WERI-Rb-1 (cell line): ENCODE measurements around the gene FBXO38.

Source experiments
- DNase-seq: peaks from one replicate; pipeline ENCODE4 v3.0.0-alpha.2; 2020
- H3K27ac ChIP-seq: fragments of 250-450 bp; sonication (Bioruptor Pico); 2 replicates; pipeline ENCODE4 v1.5.1; 2020; ENCODE audit warnings: mild to moderate bottlenecking, moderate library complexity
- H3K27me3 ChIP-seq: fragments of 250-450 bp; sonication (Bioruptor Pico); 2 replicates; pipeline ENCODE4 v1.5.1; 2021; ENCODE audit warnings: mild to moderate bottlenecking, low read depth, moderate library complexity; ENCODE audit not compliant: insufficient read depth, severe bottlenecking
- H3K36me3 ChIP-seq: fragments of 250-450 bp; sonication (Bioruptor Pico); 2 replicates; pipeline ENCODE4 v1.5.1; 2020; ENCODE audit warnings: mild to moderate bottlenecking, moderate library complexity
- H3K4me3 ChIP-seq: 2 replicates; pipeline ENCODE4 v1.5.1; 2011; ENCODE audit warnings: low read depth, mild to moderate bottlenecking, control low read depth, low read length
- H3K9me3 ChIP-seq: fragments of 250-450 bp; sonication (Bioruptor Pico); 2 replicates; pipeline ENCODE4 v1.5.1; 2021; ENCODE audit warnings: mild to moderate bottlenecking, moderate library complexity; ENCODE audit not compliant: severe bottlenecking
- TF ChIP-seq, protein P1 (sequence below): IDR thresholded peaks from 2 replicates; pipeline ENCODE4 v1.5.1; 2011; ENCODE audit warnings: low read depth, mild to moderate bottlenecking, control low read depth, inconsistent platforms, low read length

The FBXO38 gene

DNA sequence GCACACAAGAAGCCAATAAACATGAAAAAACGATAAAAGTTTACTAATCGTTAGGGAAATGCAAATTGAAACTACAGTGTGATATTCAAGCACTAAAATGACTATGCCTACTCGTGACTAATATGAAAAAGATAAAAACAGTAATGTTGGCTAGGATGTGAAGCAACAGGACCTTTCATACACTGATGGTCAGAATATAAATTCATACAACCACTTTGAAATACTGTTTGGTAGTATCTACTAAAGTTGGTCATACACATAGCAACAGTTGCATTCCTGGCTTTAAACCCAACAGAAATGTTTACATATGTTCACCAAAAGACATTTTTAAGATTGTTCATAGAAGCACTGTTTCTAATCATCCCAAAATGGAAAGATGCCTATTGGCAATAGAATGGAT is 24.3 kb downstream of the FBXO38 start:
- no peak overlapping the region for H3K4me3 ChIP-seq
- TF ChIP-seq, protein P1, sequence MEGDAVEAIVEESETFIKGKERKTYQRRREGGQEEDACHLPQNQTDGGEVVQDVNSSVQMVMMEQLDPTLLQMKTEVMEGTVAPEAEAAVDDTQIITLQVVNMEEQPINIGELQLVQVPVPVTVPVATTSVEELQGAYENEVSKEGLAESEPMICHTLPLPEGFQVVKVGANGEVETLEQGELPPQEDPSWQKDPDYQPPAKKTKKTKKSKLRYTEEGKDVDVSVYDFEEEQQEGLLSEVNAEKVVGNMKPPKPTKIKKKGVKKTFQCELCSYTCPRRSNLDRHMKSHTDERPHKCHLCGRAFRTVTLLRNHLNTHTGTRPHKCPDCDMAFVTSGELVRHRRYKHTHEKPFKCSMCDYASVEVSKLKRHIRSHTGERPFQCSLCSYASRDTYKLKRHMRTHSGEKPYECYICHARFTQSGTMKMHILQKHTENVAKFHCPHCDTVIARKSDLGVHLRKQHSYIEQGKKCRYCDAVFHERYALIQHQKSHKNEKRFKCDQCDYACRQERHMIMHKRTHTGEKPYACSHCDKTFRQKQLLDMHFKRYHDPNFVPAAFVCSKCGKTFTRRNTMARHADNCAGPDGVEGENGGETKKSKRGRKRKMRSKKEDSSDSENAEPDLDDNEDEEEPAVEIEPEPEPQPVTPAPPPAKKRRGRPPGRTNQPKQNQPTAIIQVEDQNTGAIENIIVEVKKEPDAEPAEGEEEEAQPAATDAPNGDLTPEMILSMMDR, result no peak
- no peak overlapping the region for H3K27ac ChIP-seq
- no peak for DNase-seq
- no peaks in the 10 kb centered on the region for H3K9me3 ChIP-seq
- H3K27me3 ChIP-seq, result no peaks in the 10 kb centered on the region
- H3K36me3 ChIP-seq, result peaks cover 73% of the 10 kb centered on the region

DNA sequence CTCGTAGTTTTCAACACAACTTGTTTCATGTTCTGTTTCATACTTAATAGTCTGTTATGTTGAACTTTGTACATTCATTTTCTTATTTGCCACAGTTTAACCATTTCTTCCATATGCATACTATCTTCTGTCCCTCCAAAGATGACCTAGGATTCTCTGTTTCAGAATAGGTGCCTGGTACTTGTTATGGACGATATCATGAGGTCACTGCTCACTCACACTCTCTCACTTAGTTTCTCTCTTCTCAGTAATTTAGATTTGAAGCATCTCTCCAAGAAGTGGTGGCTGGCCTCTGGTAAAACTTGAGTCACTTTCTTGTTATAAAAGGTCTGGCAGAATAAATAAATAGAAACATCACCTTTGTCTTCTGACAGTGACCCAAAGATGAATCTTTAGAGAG is 28.4 kb downstream of the FBXO38 start:
- Histone ChIP-seq H3K36me3 (peaks cover 78% of the 10 kb centered on the region), H3K27ac (no peak overlapping the region), H3K9me3 (no peaks in the 10 kb centered on the region), H3K4me3 (no peak overlapping the region), H3K27me3 (no peaks in the 10 kb centered on the region)
- TF ChIP-seq, protein P1, result no peak
- DNase-seq, result no peak

DNA sequence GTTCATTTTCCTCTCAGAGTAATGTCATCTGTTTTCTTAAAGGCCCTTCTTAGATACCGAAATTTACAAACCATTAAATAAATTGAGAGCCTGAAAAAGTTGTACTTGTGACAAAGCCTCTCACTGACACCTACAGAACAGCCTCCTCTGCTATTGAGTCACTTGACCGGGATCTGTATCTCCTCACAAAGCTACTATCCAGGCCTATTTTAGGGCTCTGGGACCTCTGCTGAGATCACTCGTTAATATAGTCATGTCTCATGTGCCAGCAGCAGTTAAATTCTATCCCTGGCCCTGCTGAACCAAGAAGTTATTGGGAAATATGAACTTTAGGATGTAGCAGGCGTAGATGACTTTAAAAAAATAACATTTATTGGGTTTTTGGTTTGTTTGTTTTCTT is 31.1 kb downstream of the FBXO38 start:
- no peak for DNase-seq
- peaks cover 84% of the 10 kb centered on the region for H3K36me3 ChIP-seq
- no peak overlapping the region for H3K4me3 ChIP-seq
- no peak overlapping the region for H3K27ac ChIP-seq
- H3K27me3 ChIP-seq, result no peaks in the 10 kb centered on the region
- no peaks in the 10 kb centered on the region for H3K9me3 ChIP-seq
- TF ChIP-seq, protein P1, result no peak

DNA sequence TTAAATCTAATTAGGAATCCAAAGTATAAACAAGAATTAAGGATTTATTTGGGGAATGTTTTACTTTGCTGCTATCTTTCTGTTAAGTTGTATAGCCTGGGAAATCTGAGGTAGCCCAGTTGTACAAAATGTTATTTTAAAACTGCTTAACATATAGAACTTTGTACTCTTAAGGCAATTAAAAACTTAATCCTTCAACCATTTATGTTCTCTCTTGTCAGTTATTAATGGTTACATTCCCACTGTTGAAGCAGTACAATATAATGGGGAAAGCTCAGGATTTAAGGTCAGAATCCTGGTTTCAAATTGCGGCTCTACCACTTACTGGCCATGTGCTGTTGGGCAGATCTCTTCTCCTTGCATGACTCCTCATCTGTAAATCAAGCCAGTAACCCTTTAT is 32.7 kb downstream of the FBXO38 start:
- H3K4me3 ChIP-seq, result no peak overlapping the region
- TF ChIP-seq, protein P1, result no peak
- DNase-seq, result no peak
- no peak overlapping the region for H3K27ac ChIP-seq
- peaks cover 69% of the 10 kb centered on the region for H3K36me3 ChIP-seq
- H3K9me3 ChIP-seq, result no peaks in the 10 kb centered on the region
- no peaks in the 10 kb centered on the region for H3K27me3 ChIP-seq

DNA sequence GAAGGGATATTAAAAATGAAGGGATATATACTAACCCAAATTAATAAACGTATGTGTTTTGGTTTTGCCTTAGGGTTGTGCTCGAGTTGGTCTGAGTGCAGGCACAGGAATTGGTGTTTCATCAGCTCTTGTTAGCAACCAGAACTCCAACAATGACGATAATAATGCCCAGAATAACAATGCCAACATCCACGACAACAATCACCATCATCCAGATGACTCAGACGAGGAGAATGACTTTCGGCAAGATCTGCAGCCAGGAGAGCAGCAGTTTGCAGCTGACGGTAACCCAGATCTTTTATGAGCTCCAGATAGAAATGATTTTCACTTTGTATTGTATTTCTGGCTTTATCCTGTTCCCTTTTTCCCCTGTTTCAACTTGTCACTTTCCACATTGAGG is 33.2 kb downstream of the FBXO38 start:
- H3K27me3 ChIP-seq, result no peaks in the 10 kb centered on the region
- H3K27ac ChIP-seq, result no peak overlapping the region
- no peak overlapping the region for H3K4me3 ChIP-seq
- no peak for DNase-seq
- no peaks in the 10 kb centered on the region for H3K9me3 ChIP-seq
- H3K36me3 ChIP-seq, result peaks cover 67% of the 10 kb centered on the region
- TF ChIP-seq, protein P1, result no peak

DNA sequence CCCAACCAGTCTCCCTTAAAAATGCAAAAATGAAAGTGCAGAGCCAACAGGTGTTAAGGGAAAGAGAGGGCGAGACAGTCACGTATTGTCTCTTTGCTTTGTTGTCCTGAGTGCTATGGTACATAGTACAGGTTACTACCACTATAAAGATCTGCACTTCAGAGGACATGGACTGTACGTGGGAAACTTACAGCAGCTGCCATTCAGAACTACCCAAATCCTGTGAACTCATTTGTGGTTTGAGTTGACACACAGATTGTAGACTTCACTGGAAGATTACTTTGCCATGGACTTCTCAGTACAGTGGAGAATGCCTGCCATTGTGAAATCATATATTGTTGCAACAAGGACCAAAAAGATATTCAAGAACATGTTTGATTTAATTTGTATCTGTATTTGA is 34.8 kb downstream of the FBXO38 start:
- H3K36me3 ChIP-seq, result peaks cover 71% of the 10 kb centered on the region
- TF ChIP-seq, protein P1, result no peak
- no peak for DNase-seq
- H3K27ac ChIP-seq, result no peak overlapping the region
- no peak overlapping the region for H3K4me3 ChIP-seq
- no peaks in the 10 kb centered on the region for H3K9me3 ChIP-seq
- no peaks in the 10 kb centered on the region for H3K27me3 ChIP-seq
